Heart left ventricle (tissue), 13 donors: ENCODE data around the gene AFF1.

ENCODE experiments used
- CTCF ChIP-seq, 12 donors: fragments of 200-600 bp; sonication (generic) in 4 of 12; IDR thresholded peaks; one replicate each; pipeline versions ENCODE4 v1.5.0 to v1.8.0; 2018 to 2022; ENCODE audit warnings: antibody characterized with exemption in 12 of 12, mild to moderate bottlenecking in 5 of 12
- POLR2A ChIP-seq, 2 donors: fragments of 450-650 bp; IDR thresholded peaks; one replicate each; pipeline ENCODE4 v1.6.1; 2017; ENCODE audit warnings: antibody characterized with exemption in 2 of 2, mild to moderate bottlenecking in 2 of 2, moderate library complexity in 2 of 2
- donor health status: ischemic (EF 13 %, LVEDD 7.1; RV severe dilation, severe dysfunction).
- donor health status: DM: no; HTN: yes; CAD: no.
- donor health status: DM: no; HTN: no; CAD: no.
- donor health status: ischemic (EF 25% LVEDD 6.9; RV normal size, moderate dysfunction).
- donor health status: ischemic (EF 25% LVEDD 5.7; RV mildly dilated, moderate dysfunction).
- donor health status: ischemic (EF 35%, LVEDD 5.7; RV mildly dilated, moderate dysfunction).
- donor health status: nonischemic (EF 11% LVEDD 7.7; RV severe dilation, severe dysfunction).
- donor health status: DM: yes; HTN: yes; CAD: no.
- donor health status: PGD.
- donor health status: ischemic (EF 29% LVEDD 5.4; RV normal size, mild dysfunction).
- donor health status: nonischemic (EF 23%, LVEDD 6.1; RV moderate dilation, normal function).

DNA sequence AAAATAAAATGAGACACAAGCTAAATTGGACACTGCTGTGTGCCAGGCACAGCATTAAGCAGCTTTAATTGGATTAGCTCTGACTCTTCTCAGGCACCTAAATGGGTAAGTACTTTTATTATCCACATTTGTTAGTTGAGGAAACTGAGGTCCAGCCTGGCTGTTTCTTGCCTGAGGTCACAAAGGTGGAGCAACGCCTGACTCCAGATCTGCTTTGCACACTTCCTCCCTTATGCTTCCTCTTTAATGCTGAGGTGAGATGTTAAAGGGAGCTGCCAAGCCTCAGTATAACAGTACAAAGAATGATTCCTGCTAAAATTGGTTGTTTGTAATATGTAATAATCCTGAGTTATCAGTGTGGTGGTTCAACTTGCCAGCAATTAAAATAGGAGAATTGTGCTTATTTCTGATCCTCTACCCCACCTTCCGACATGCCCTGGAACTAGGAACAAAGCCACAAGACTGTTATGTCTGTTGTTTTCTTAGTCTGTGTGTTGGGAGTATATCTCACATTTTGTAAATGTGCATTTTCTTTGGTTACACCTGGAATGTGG lies 74.4 kb downstream of the AFF1 start:
- TF ChIP-seq CTCF (IDR thresholded peaks at IDR 0.05): no peak
- TF ChIP-seq POLR2A (IDR thresholded peaks at IDR 0.05): no peak
